ENCODE results near the gene RFTN1. TPM values are rescaled to one million over a fixed set of nuclear protein-coding genes. Genes with fewer than 3 reads are reported as not detected.

The RFTN1 gene
- total RNA-seq, 2 experiments from 2014 or later = 55.7 to 56.4 TPM

DNA sequence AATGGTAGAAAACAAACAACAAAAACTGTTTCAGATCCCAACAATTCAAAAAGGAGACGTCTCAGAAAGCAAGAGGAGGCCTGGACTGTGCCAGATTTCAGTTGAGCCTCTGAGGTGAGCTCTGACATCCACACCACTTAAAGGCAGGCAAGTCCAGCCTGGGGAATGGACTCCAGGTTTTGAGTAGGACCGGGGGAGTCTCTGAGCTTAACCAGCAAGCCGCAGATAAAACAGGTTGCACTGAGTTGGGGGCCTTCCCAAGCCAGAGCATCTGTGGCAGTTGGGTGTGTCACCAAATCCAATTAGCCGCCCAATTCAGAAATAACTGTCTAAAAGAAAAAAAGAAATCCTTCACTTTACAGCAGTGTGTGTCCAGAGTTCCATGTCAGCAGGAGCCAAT lies 193.8 kb downstream of the RFTN1 start:
- ATAC-seq (ENCODE audit: poor library complexity) = no peak
- intact Hi-C loops (cut with DNase I, micrococcal nuclease) = loop anchor here (1.0 to 10.0 kb wide), 5 partner anchors 21 to 231 kb away; partner anchors contain the start of gene OXNAD1 (in 1 of the 2)
- Mint-ChIP-seq H3K9me3 (no peaks in the 10 kb centered on the region), H3K4me1 (ENCODE audit: low read depth) (peaks cover 69% of the 10 kb centered on the region), H3K27me3 (no peaks in the 10 kb centered on the region), H3K4me3 (no peak overlapping the region), H3K27ac (peak overlapping the region; percentile 94), H3K36me3 (ENCODE audit: low read depth) (peaks cover 99% of the 10 kb centered on the region)
- no peak for DNase-seq
- POLR2A ChIA-PET = interaction anchor here (0.5 to 13.4 kb wide), 7 partner anchors 16 to 207 kb away, joined by 3 to 268 read pairs (median 9); partner anchors contain the start of genes DPH3 and OXNAD1
- H3K4me1 ChIP-seq (ENCODE audit: insufficient read depth, low read length) = peaks cover 64% of the 10 kb centered on the region
- H3K27ac ChIP-seq (ENCODE audit: low read depth in 1 of 2, low read length in 2 of 2) = peak overlapping the region; percentile 42 to 48
- no peak overlapping the region for H3K4me3 ChIP-seq (ENCODE audit: low read length)
- no peaks in the 10 kb centered on the region for H3K27me3 ChIP-seq (ENCODE audit: control insufficient read depth in 1 of 2, insufficient read depth in 2 of 2, low read length in 2 of 2)
- H3K36me3 ChIP-seq (ENCODE audit: insufficient read depth, low read length) = peaks cover 94% of the 10 kb centered on the region
- H3K9me3 ChIP-seq (ENCODE audit: control insufficient read depth in 1 of 2, insufficient read depth in 1 of 2, low read length in 2 of 2) = no peaks in the 10 kb centered on the region
- CTCF ChIA-PET = interaction anchor here (0.8 to 11.5 kb wide), 15 partner anchors 9 to 232 kb away, joined by 3 to 208 read pairs (median 5); partner anchors contain the start of genes DPH3 and OXNAD1
- TF ChIP-seq, protein P1, sequence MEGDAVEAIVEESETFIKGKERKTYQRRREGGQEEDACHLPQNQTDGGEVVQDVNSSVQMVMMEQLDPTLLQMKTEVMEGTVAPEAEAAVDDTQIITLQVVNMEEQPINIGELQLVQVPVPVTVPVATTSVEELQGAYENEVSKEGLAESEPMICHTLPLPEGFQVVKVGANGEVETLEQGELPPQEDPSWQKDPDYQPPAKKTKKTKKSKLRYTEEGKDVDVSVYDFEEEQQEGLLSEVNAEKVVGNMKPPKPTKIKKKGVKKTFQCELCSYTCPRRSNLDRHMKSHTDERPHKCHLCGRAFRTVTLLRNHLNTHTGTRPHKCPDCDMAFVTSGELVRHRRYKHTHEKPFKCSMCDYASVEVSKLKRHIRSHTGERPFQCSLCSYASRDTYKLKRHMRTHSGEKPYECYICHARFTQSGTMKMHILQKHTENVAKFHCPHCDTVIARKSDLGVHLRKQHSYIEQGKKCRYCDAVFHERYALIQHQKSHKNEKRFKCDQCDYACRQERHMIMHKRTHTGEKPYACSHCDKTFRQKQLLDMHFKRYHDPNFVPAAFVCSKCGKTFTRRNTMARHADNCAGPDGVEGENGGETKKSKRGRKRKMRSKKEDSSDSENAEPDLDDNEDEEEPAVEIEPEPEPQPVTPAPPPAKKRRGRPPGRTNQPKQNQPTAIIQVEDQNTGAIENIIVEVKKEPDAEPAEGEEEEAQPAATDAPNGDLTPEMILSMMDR (IDR thresholded peaks at IDR 0.05) = no peak

DNA sequence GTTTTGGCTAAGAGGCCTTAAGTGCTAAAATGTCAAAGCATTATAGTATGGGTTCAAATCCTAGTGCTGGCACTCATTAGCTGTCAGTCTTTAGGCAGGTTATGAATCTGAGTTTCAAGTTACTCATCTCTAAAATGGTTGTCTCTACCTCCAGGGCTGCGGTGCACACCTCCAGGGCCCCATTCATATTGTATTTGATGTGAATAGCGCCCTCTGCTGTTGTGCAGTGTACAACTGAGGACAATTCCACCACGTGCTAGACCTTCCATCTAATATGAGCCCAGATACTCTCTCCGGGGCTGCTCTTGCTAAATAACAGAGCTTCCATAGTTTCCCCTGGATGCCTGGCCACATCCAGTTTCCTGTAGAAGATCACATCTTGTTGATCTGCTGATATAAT lies 194.2 kb downstream of the RFTN1 start:
- Histone ChIP-seq H3K27me3 (ENCODE audit: control insufficient read depth in 1 of 2, insufficient read depth in 2 of 2, low read length in 2 of 2) (no peaks in the 10 kb centered on the region), H3K4me3 (ENCODE audit: low read length) (no peak overlapping the region), H3K4me1 (ENCODE audit: insufficient read depth, low read length) (peaks cover 68% of the 10 kb centered on the region), H3K36me3 (ENCODE audit: insufficient read depth, low read length) (peaks cover 92% of the 10 kb centered on the region), H3K27ac (ENCODE audit: low read depth in 1 of 2, low read length in 2 of 2) (peak overlapping the region; percentile 42 to 48), H3K9me3 (ENCODE audit: control insufficient read depth in 1 of 2, insufficient read depth in 1 of 2, low read length in 2 of 2) (no peaks in the 10 kb centered on the region)
- CTCF ChIA-PET = interaction anchor here (0.8 to 11.5 kb wide), 16 partner anchors 9 to 233 kb away, joined by 3 to 208 read pairs (median 5); partner anchors contain the start of genes DPH3 and OXNAD1
- DNase-seq (peak; percentile 65 to 91 (median 75)), ATAC-seq (ENCODE audit: poor library complexity) (peak; percentile 85)
- Mint-ChIP-seq H3K27ac (peak overlapping the region; percentile 94), H3K27me3 (no peaks in the 10 kb centered on the region), H3K4me1 (ENCODE audit: low read depth) (peaks cover 72% of the 10 kb centered on the region), H3K4me3 (peak overlapping the region; percentile 23), H3K9me3 (no peaks in the 10 kb centered on the region), H3K36me3 (ENCODE audit: low read depth) (peaks cover 99% of the 10 kb centered on the region)
- intact Hi-C loops (cut with DNase I, micrococcal nuclease) = loop anchor here (1.0 to 2.0 kb wide), 4 partner anchors 21 to 231 kb away; partner anchors contain the start of gene OXNAD1 (in 1 of the 2)
- POLR2A ChIA-PET = interaction anchor here (0.5 to 13.4 kb wide), 8 partner anchors 10 to 207 kb away, joined by 3 to 268 read pairs (median 6); partner anchors contain the start of genes DPH3 and OXNAD1
- TF ChIP-seq, protein P1 (IDR thresholded peaks at IDR 0.05) = peak; percentile 72

DNA sequence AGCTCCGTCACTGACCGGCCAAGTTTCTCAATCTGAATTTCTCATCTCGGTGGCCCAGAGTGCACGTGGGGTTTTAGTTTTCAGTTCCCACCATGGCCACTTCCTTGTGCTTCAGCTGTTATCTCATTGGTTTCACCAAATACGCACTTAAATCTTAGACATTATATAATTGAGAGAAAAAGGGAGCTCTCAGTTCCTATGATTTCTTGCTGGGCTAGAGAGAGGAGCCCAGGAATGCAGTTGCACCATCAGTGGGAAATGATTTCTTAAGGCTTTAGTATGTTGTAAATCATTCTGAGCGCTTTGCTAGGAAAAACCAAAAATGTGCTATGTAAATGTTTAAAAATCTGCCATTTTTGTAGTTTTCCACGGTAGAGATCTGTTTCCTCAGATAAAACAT lies 195.3 kb downstream of the RFTN1 start:
- no peaks in the 10 kb centered on the region for H3K9me3 Mint-ChIP-seq
- TF ChIP-seq, protein P1 (IDR thresholded peaks at IDR 0.05) = no peak
- Histone ChIP-seq H3K27ac (ENCODE audit: low read depth in 1 of 2, low read length in 2 of 2) (peak overlapping the region; percentile 39 to 53), H3K27me3 (ENCODE audit: control insufficient read depth in 1 of 2, insufficient read depth in 2 of 2, low read length in 2 of 2) (no peaks in the 10 kb centered on the region), H3K36me3 (ENCODE audit: insufficient read depth, low read length) (peaks cover 91% of the 10 kb centered on the region), H3K9me3 (ENCODE audit: control insufficient read depth in 1 of 2, insufficient read depth in 1 of 2, low read length in 2 of 2) (no peaks in the 10 kb centered on the region), H3K4me1 (ENCODE audit: insufficient read depth, low read length) (peaks cover 79% of the 10 kb centered on the region), H3K4me3 (ENCODE audit: low read length) (no peak overlapping the region)
- peaks cover 99% of the 10 kb centered on the region for H3K36me3 Mint-ChIP-seq (ENCODE audit: low read depth)
- H3K4me3 Mint-ChIP-seq = peak overlapping the region; percentile 20
- H3K27ac Mint-ChIP-seq = peak overlapping the region; percentile 94
- DNase-seq (no peak), ATAC-seq (ENCODE audit: poor library complexity) (no peak)
- intact Hi-C loops (cut with DNase I, micrococcal nuclease) = loop anchor here in 1 of 2 experiments (2.0 kb wide), 1 partner anchor 23 kb away; no protein-coding TSS in a partner anchor
- ChIA-PET CTCF (interaction anchor here (1.1 to 11.5 kb wide), 4 partner anchors 13 to 211 kb away, joined by 3 to 208 read pairs (median 18); no protein-coding TSS in a partner anchor), POLR2A (interaction anchor here (0.6 to 13.4 kb wide), 7 partner anchors 9 to 150 kb away, joined by 3 to 268 read pairs (median 9); partner anchors contain the start of genes DPH3 and OXNAD1)
- peaks cover 83% of the 10 kb centered on the region for H3K4me1 Mint-ChIP-seq (ENCODE audit: low read depth)
- no peaks in the 10 kb centered on the region for H3K27me3 Mint-ChIP-seq

Data from CD4-positive, alpha-beta T cell (primary cell).